GM19025 (cell line): ENCODE data around the gene GLIPR2.

Experiments used
- ATAC-seq: cut with Tn5 transposase; IDR thresholded peaks from one replicate; pipeline ENCODE4 v1.9.1; 2021; ENCODE audit warnings: mild to moderate bottlenecking, low read depth, moderate library complexity; ENCODE audit not compliant: unreplicated experiment

The GLIPR2 gene

DNA sequence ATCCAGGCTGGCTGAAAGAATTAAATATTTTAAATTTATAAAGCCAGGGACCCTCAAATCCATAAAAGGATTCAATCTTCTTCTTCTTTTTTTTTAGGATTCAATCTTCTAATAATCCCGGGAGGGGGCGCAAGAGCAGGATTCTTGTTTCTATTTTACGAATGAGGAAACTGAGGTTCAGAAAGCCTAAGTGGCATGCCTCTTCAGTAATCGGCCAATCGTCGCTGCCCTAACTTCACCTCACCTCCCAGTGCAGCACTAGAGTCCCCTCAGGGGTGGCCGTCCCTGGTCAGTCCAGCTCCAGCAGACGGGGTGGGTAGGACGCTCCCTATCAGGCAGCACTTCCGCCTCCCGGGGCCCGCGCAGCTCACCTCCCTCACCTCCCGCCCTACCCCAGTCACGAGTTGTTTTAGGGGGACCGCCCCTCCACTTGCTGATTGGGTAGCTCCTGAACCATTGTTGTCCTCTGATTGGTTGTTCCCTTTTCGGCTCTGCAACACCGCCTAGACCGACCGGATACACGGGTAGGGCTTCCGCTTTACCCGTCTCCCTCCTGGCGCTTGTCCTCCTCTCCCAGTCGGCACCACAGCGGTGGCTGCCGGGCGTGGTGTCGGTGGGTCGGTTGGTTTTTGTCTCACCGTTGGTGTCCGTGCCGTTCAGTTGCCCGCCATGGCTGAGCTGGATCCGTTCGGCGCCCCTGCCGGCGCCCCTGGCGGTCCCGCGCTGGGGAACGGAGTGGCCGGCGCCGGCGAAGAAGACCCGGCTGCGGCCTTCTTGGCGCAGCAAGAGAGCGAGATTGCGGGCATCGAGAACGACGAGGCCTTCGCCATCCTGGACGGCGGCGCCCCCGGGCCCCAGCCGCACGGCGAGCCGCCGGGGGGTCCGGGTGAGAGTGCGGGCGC lies 54.1 kb downstream of the GLIPR2 start, which contains the start of gene CLTA:
TSS of gene CLTA (plus strand) at position 534 of the 902 bp plus-strand sequence. CDS start at position 670, 136 bp downstream.
- ATAC-seq, result peak; percentile 97

DNA sequence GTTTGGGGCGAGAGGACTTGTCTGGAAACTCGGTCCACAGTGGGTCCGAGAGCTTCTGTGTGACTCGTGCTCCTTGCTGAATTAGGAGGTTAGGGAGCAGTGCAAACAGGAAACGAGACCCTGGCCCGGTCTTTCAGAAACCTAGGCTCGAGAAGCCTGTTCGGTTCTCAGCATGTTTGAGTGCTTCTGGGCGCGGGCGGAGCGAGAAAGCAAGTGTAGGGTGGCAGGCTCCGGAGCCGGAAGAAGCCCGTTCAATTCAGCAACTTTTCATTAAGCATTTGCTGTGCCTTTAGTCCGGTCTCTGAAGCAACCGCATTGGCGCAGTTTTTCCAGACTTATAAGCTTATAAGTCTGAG lies 54.7 kb downstream of the GLIPR2 start:
- ATAC-seq, result no peak

- no peak for ATAC-seq
Observed at GRCh38 chr9:36191686-36192085, 55.2 kb downstream of the GLIPR2 start.

DNA sequence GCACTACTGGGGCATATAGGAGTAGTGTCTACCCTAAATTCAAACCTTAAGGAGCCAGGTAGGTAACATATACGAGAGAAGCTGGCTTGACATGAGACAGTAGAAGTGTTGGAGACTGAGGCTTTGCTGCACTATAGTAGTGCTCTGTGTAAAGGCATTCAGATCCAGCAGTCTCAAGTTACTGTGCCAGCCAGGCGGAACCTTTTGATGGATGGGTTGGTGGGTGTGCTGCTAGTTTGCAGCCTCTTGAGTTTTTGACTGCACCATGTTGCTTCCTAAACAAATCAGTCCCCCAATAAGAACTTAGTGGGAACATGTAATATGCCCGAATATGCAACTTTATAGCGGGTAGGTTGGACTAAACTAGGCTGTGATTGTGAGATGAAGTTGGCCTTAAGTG lies 55.7 kb downstream of the GLIPR2 start:
- ATAC-seq, result no peak

- no peak for ATAC-seq
Observed at GRCh38 chr9:36193023-36193422, 56.5 kb downstream of the GLIPR2 start.

- no peak for ATAC-seq
Observed at GRCh38 chr9:36194326-36195000, 57.9 kb downstream of the GLIPR2 start.

GRCh38 chr9:36204906-36205547 lies 68.5 kb downstream of the GLIPR2 start:
- ATAC-seq, result no peak

DNA sequence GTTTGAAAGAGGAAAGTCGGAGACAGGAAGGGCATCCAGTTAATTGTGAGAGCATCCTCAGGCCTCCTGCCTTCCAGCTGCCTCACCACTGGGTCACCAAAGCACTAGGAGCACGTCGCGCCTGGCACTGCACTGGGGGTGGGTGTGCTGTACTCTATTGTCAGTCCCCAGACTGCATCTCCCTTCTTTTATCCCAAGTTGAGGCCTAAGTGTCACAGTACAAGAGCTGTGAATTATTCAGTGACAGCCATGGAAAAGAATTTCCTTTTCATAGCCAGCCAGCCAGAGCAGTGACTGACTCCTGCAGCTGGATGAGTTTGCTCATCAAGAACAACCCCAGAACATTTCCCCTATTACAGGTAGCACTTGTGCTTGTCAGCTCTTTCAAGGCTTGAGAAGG lies 70.5 kb downstream of the GLIPR2 start:
- no peak for ATAC-seq

GRCh38 chr9:36207546-36208012 lies 71.0 kb downstream of the GLIPR2 start:
- no peak for ATAC-seq

DNA sequence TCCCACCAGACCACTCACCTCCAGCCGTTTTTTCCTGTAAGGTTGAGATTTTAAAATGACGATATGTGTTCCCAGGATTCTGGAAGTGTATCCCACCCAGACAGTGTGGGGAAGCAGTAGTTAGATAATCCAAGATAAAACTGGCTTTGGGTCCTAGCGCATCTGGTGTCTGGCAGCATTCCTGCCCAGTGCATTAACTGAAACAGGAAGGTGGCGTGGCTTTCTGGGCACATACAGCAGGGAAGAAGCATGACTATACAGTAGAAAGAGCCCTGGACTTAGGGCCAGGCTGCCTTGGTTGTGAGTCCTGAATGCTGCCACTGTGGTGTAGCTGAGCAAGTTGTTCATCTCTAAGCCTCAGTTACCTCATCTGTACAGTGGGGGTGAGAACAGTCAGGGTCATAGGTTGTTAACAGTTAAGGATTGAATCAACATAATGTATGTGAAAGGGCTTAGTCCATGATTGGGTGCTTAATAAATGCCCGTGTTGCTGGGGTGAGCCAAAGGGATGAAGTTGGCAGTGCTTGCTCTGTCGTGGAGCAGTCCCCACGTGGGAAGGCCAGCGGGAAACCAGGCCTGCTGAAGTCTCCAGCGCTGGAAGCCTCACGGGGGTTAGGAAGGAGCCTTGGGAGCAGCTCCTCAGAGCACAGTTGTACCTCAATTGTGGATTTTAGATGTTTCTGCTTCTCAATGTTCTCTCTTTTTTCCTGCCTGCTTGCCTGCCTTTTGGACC lies 72.2 kb downstream of the GLIPR2 start:
- ATAC-seq, result no peak

- no peak for ATAC-seq
Observed at GRCh38 chr9:36210722-36211121, 74.2 kb downstream of the GLIPR2 start.

- ATAC-seq, result no peak
Observed at GRCh38 chr9:36211510-36211909, 75.0 kb downstream of the GLIPR2 start.

GRCh38 chr9:36213387-36213786 lies 76.9 kb downstream of the GLIPR2 start:
- no peak for ATAC-seq
